Sigmoid colon (tissue), 7 donors: ENCODE data around the gene TRPC1. TPM values are rescaled to one million over a fixed set of nuclear protein-coding genes. Genes with fewer than 3 reads are reported as not detected.

ENCODE experiments used
- DNase-seq: peaks from one replicate; pipeline ENCODE4 v3.0.0-alpha.2; 2019
- H3K27ac ChIP-seq, 4 donors: fragments of 200-600 bp; sonication (generic); one replicate each; pipeline ENCODE4 v1.5.1; 2016 to 2019; ENCODE audit warnings: mild to moderate bottlenecking in 1 of 4
- H3K27me3 ChIP-seq, 3 donors: fragments of 200-600 bp; sonication (generic); one replicate each; pipeline ENCODE4 v1.5.1; 2019; ENCODE audit warnings: mild to moderate bottlenecking in 1 of 3
- H3K36me3 ChIP-seq, 4 donors: fragments of 200-600 bp; sonication (generic); one replicate each; pipeline ENCODE4 v1.5.1; 2016 to 2019
- H3K4me1 ChIP-seq, 4 donors: fragments of 200-600 bp; sonication (generic); one replicate each; pipeline ENCODE4 v1.5.1; 2017 to 2019
- H3K4me3 ChIP-seq, 4 donors: fragments of 200-600 bp; sonication (generic); one replicate each; pipeline ENCODE4 v1.5.1; 2017 to 2019; ENCODE audit warnings: mild to moderate bottlenecking in 2 of 4, moderate library complexity in 1 of 4
- H3K9me3 ChIP-seq, 4 donors: fragments of 200-600 bp in 3 of 4; sonication (generic) in 3 of 4; one replicate each; pipeline versions ENCODE4 v1.5.1 to v1.6.1; 2013 to 2019
- EP300 ChIP-seq, 4 donors: sonication (generic); formaldehyde crosslinking; IDR thresholded peaks; one replicate each; pipeline ENCODE4 v1.6.1; 2017; ENCODE audit warnings: antibody characterized with exemption in 4 of 4
- POLR2A ChIP-seq, 2 donors: fragments of 450-650 bp; IDR thresholded peaks; one replicate each; pipeline ENCODE4 v1.6.1; 2016; ENCODE audit warnings: antibody characterized with exemption in 2 of 2, mild to moderate bottlenecking in 2 of 2, moderate library complexity in 2 of 2
- POLR2AphosphoS5 ChIP-seq, 4 donors: sonication (generic); formaldehyde crosslinking; IDR thresholded peaks; one replicate each; pipeline ENCODE4 v1.6.1; 2017; ENCODE audit warnings: antibody characterized with exemption in 4 of 4
- WGBS, 2 donors: extraction: QIAGEN DNeasy Blood & Tissue Kit; methylation state at CpG; one replicate each; pipeline ENCODE4 v1.1.7; 2013; 5-methylcytosine and 5-hydroxymethylcytosine counted together
- intact Hi-C: fragments of 100-400 bp; cut with DNase I; formaldehyde crosslinking; loops from one replicate; pipeline ENCODE4 v1.15.1; 2023
- polyA plus RNA-seq, 3 donors: library from polyadenylated mRNA; stranded (reverse); fragments of 200-250 nt; gene quantifications; one replicate each; pipeline ENCODE4 v1.2.3, GENCODE V29; 2013
- total RNA-seq, 4 donors: library from RNA; depleted of rRNA; stranded (reverse); fragments of >200 nt; gene quantifications; one replicate each; pipeline ENCODE4 v1.1.0, GENCODE V29; 2016
- TF ChIP-seq, protein P1 (sequence below), 4 experiments: fragments of 450-650 bp in 3 of 4; fragments of 200-600 bp in 1 of 4; IDR thresholded peaks; one replicate each; pipeline ENCODE4 v1.5.1; 2016 to 2019; ENCODE audit warnings: antibody characterized with exemption in 4 of 4, mild to moderate bottlenecking in 3 of 4, moderate library complexity in 2 of 4
- donor health status: healthy with polysubstance abuse.
- donor health status: Bipolar disorder and iron deficiency.
- donor health status: healthy.

The TRPC1 gene
- total and polyA plus RNA-seq, 7 donors: 1.1 to 31.0 (median 21.6) TPM; not detected in 1

- DNase-seq: no peak
- H3K4me1 ChIP-seq: no peaks in the 10 kb centered on the region
- intact Hi-C loops: no loop called here
- H3K27ac ChIP-seq: no peak overlapping the region
- WGBS, 2 donors: 60 to 66% methylated on average over 2 of the region's 2 CpGs
- peaks cover 0 to 6% (median 0%) of the 10 kb centered on the region in 4 donors for H3K36me3 ChIP-seq
- no peak overlapping the region for H3K4me3 ChIP-seq
- TF ChIP-seq, protein P1, sequence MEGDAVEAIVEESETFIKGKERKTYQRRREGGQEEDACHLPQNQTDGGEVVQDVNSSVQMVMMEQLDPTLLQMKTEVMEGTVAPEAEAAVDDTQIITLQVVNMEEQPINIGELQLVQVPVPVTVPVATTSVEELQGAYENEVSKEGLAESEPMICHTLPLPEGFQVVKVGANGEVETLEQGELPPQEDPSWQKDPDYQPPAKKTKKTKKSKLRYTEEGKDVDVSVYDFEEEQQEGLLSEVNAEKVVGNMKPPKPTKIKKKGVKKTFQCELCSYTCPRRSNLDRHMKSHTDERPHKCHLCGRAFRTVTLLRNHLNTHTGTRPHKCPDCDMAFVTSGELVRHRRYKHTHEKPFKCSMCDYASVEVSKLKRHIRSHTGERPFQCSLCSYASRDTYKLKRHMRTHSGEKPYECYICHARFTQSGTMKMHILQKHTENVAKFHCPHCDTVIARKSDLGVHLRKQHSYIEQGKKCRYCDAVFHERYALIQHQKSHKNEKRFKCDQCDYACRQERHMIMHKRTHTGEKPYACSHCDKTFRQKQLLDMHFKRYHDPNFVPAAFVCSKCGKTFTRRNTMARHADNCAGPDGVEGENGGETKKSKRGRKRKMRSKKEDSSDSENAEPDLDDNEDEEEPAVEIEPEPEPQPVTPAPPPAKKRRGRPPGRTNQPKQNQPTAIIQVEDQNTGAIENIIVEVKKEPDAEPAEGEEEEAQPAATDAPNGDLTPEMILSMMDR (IDR thresholded peaks at IDR 0.05): no peak
- no peak for TF ChIP-seq EP300 (IDR thresholded peaks at IDR 0.05)
- no peak for TF ChIP-seq POLR2AphosphoS5 (IDR thresholded peaks at IDR 0.05)
- no peak for TF ChIP-seq POLR2A (IDR thresholded peaks at IDR 0.05)
- H3K9me3 ChIP-seq: no peaks in the 10 kb centered on the region
- H3K27me3 ChIP-seq: no peaks in the 10 kb centered on the region
Observed at GRCh38 chr3:142796823-142797222, 73.0 kb downstream of the TRPC1 start.

- no peak overlapping the region for H3K27ac ChIP-seq
- no peak overlapping the region for H3K4me3 ChIP-seq
- H3K27me3 ChIP-seq: no peaks in the 10 kb centered on the region
- WGBS, 2 donors: 89 to 90% methylated on average over 2 of the region's 2 CpGs
- H3K4me1 ChIP-seq: no peaks in the 10 kb centered on the region
- TF ChIP-seq EP300 (IDR thresholded peaks at IDR 0.05): no peak
- TF ChIP-seq POLR2A (IDR thresholded peaks at IDR 0.05): no peak
- TF ChIP-seq, protein P1 (IDR thresholded peaks at IDR 0.05): no peak
- no peak for TF ChIP-seq POLR2AphosphoS5 (IDR thresholded peaks at IDR 0.05)
- no peak for DNase-seq
- H3K36me3 ChIP-seq: peaks cover 0 to 13% (median 3%) of the 10 kb centered on the region in 4 donors
- H3K9me3 ChIP-seq: no peaks in the 10 kb centered on the region
- intact Hi-C loops: no loop called here
Observed at GRCh38 chr3:142801746-142802145, 77.9 kb downstream of the TRPC1 start.

GRCh38 chr3:142802891-142803290, 79.1 kb downstream of the TRPC1 start:
- Histone ChIP-seq H3K4me3 (no peak overlapping the region), H3K36me3 (peaks cover 0 to 13% (median 3%) of the 10 kb centered on the region in 4 donors), H3K9me3 (no peaks in the 10 kb centered on the region), H3K27ac (no peak overlapping the region), H3K4me1 (no peaks in the 10 kb centered on the region), H3K27me3 (no peaks in the 10 kb centered on the region)
- intact Hi-C loops: no loop called here
- 16 to 66% methylated on average over 1 of the region's 1 CpG for WGBS, 2 donors
- TF ChIP-seq, protein P1 (IDR thresholded peaks at IDR 0.05): no peak
- TF ChIP-seq POLR2AphosphoS5 (IDR thresholded peaks at IDR 0.05) (no peak), POLR2A (IDR thresholded peaks at IDR 0.05) (no peak), EP300 (IDR thresholded peaks at IDR 0.05) (no peak)
- no peak for DNase-seq

DNA sequence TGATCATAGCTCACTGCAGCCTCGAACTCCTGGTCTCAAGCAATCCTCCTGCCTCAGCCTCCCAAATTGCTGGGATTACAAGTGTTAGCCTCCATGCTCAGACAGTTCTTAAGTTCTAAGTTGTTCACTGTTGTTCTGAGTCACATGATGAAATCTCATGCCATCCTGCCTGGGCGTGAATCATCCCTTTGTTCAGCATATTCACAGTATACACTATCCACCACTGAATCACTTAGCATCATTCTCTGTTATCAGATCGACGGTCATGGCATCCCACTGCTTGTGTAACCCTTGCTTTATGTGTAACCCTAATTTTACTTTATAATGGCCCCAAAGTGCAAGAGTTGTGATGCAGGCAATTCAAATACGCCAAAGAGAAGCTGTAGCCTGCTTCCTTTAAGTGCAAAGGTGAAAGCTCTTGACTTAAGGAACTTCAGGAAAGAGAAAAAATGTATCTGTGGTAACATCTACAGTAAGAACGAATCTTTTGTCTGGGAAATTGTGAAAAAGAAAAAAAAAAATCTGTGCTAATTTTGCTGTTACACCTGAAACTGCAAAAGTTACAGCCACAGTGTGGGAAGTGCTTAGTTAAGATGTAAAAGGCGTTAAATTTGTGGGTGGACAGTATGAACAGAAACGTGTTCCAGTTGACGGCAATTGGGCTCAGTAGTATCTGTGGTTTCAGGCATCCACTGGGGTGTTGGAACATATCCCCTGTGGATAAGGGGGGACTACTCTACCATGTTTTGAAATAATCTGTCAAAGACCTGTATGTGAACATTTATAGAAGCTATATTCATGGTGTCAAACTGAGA, 84.5 kb downstream of the TRPC1 start:
- intact Hi-C loops: no loop called here
- no peak for DNase-seq
- Histone ChIP-seq H3K9me3 (no peaks in the 10 kb centered on the region), H3K27me3 (no peaks in the 10 kb centered on the region), H3K4me1 (no peaks in the 10 kb centered on the region), H3K27ac (no peak overlapping the region), H3K36me3 (peaks cover 0 to 13% (median 3%) of the 10 kb centered on the region in 4 donors), H3K4me3 (no peak overlapping the region)
- 74 to 81% methylated on average over 9 of the region's 9 CpGs for WGBS, 2 donors
- no peak for TF ChIP-seq POLR2AphosphoS5 (IDR thresholded peaks at IDR 0.05)
- TF ChIP-seq, protein P1 (IDR thresholded peaks at IDR 0.05): no peak
- TF ChIP-seq POLR2A (IDR thresholded peaks at IDR 0.05): no peak
- no peak for TF ChIP-seq EP300 (IDR thresholded peaks at IDR 0.05)
